Epithelial cell of proximal tubule (primary cell): Measurements from ENCODE around the gene TMEM60. TPM values are rescaled to one million over a fixed set of nuclear protein-coding genes. Genes with fewer than 3 reads are reported as not detected.
A peak's percentile ranks its signal among the peaks of the same experiment; 100 is the strongest.

Experiments used
- DNase-seq: peaks from one replicate; pipeline ENCODE4 v3.0.0-alpha.2; 2011; ENCODE audit warnings: low read depth
- H3K4me3 ChIP-seq: 2 replicates; pipeline ENCODE4 v1.5.1; 2011; ENCODE audit warnings: low read depth, mild to moderate bottlenecking, low read length
- total RNA-seq: library from RNA; depleted of rRNA; stranded (reverse); fragments of >200 nt; gene quantifications from 2 replicates; pipeline ENCODE4 v1.2.3, GENCODE V29; 2015
- TF ChIP-seq, protein P1 (sequence below): conservative IDR thresholded peaks from 2 replicates; pipeline ENCODE4 v1.5.1; 2012; ENCODE audit warnings: low read depth, mild to moderate bottlenecking, low read length

Gene TMEM60
- total RNA-seq, 1 donor from 2014 or later, result 16.2 TPM

DNA sequence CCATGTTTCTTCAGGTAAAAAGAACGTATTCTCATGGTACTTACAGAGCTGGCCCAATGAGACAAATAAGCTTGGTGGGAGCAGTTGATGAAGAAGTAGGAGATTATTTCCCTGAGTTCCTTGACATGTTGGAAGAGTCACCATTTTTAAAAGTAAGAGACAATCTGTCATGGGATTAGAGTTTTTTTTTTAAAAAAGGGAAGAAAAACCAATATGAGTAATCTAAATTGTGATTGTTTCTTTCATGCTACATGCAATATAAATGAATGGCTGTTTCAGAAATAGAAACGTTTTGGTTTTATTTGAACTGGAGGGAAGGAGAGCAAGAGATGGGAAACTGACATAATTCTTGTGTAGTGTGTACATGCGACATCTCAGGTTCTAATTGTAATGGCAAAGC, 32.8 kb downstream of the TMEM60 start:
- no peak overlapping the region for H3K4me3 ChIP-seq
- TF ChIP-seq, protein P1, sequence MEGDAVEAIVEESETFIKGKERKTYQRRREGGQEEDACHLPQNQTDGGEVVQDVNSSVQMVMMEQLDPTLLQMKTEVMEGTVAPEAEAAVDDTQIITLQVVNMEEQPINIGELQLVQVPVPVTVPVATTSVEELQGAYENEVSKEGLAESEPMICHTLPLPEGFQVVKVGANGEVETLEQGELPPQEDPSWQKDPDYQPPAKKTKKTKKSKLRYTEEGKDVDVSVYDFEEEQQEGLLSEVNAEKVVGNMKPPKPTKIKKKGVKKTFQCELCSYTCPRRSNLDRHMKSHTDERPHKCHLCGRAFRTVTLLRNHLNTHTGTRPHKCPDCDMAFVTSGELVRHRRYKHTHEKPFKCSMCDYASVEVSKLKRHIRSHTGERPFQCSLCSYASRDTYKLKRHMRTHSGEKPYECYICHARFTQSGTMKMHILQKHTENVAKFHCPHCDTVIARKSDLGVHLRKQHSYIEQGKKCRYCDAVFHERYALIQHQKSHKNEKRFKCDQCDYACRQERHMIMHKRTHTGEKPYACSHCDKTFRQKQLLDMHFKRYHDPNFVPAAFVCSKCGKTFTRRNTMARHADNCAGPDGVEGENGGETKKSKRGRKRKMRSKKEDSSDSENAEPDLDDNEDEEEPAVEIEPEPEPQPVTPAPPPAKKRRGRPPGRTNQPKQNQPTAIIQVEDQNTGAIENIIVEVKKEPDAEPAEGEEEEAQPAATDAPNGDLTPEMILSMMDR, result no peak
- DNase-seq, result no peak

DNA sequence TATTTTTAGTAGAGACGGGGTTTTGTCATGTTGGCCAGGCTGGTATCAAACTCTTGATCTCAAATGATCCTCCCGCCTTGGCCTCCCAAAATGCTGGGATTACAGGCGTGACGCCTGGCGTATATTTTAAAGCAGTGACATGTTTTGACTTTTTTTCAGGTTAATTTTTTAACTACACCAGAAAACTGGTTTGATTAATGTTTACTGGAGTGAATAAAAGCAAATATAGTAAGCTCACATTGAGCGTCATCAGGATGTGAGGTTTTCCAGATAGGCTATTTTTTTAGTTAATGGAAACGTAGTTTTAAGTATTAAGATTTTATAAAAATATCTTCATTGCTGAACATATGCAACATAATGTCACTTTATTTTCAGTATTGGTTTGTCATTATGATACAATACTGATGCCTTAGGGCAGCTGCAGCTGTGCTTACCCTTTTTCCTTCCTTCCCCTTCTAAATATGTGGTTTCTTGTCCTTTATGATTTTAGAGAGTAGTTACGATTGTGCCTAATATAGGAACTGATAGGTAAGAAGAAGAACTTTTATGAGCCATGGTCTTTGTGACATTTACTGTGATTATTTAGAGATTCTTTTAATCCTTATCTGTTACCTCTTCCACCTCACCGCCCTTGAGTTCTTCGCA, 37.3 kb downstream of the TMEM60 start:
- TF ChIP-seq, protein P1, result no peak
- no peak for DNase-seq
- peak overlapping the region; percentile 5 for H3K4me3 ChIP-seq

DNA sequence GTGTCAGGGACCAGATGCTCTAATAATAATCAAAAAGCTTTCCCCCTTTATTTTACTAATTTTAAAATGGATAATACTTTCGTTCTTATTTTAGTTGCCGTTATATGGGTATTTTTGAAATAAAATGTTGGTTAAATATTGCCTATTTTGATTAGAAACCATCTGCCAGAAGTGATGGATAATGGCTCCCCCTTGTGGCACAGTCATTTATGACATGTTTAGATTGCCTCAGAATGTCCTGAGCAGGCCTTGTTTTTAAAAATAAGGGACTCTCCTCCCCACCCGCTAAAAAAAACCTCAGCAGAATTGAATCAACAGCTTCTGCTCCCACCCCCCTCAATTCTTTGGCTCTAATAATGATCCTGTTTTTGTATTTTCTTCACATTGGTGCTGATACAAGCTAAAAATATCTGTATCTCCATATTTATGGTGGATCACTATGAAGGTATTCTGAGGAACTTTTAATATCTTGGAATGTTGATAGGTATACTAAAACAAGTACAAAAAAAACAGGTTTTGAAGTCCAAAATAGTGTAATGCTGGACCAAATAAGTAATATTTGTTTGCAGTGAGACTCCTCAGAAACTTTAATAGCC, 38.8 kb downstream of the TMEM60 start:
- TF ChIP-seq, protein P1, result peak; percentile 84
- no peak overlapping the region for H3K4me3 ChIP-seq
- no peak for DNase-seq

DNA sequence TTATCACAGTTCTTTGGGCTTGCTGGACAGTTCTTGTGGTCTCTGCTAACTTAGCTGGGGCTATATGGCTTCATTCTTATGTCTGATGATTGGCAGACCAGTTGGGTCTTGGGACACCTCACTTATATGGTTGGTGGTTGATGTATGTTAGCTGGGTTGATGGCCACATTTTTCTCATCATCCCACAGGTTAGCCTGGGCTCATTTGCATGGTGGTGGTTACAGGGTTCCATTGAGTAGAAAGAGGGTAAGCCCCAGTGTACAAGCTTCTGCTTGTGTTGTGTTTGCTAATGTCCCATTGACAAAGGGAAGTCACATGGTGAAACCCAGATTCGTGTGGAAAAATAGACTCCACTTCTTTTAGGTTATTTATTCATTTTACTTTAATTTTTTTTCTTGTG, 40.6 kb downstream of the TMEM60 start:
- TF ChIP-seq, protein P1, result no peak
- no peak overlapping the region for H3K4me3 ChIP-seq
- DNase-seq, result no peak

DNA sequence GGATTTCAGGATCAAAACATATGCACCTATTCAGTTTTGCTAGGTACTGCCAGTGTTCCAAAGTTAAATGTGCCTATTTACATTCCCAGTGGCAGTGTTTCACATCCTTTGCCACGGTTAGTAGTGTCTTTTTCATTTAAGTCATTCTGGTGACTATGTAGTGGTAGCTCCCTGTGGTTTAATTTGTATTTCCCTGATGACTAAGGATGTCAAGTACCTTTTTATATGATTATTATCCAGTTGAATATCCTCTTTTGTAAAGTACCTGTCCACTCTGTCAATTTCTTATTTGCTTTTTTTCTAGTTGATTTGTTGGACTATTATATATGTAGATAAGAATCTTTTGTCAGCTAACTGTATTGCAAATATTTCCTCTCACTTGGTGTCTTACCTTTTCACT, 45.1 kb downstream of the TMEM60 start:
- no peak for DNase-seq
- TF ChIP-seq, protein P1, result no peak

DNA sequence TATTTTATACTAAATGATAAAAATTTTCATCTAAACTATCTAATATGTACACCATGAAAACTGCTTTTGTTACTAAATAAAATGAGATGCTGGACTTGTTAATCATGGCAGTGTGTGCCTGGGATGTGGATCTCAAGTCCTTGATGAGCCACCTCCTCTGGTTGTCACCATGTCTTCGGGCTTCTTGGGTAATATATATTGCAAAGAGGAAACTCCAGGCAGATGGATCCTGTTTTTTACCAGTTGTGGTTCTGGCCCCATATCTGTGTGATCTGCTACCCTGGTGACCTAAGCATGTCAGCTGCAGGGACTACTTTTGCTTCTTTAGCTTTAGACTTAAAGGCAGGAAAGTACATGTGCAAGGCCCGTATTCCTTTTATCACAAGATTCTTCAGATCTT, 46.2 kb downstream of the TMEM60 start:
- TF ChIP-seq, protein P1, result no peak
- no peak for DNase-seq

More for the DNA sequence above, 45.1 kb downstream of the TMEM60 start:
- no peak overlapping the region for H3K4me3 ChIP-seq

DNA sequence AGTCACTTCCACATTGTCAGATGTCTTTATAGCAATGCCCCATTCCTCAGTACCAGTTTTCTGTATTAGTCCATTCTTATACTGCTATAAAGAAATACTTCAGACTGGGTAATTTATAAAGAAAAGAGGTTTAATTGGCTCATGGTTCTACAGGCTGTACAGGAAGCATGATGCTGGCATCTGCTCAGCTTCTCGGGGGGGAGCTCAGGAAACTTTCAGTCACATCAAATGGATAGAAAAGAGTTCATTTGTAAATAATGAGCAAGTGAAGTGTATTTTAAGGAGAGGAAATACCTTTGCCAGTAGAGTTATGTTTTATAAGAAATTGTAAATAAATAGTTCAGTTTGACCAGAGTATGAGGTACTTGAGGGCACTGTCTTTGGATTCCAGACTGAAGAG, 50.5 kb downstream of the TMEM60 start:
- TF ChIP-seq, protein P1, result no peak
- no peak for DNase-seq
- H3K4me3 ChIP-seq, result no peak overlapping the region

More for the DNA sequence above, 46.2 kb downstream of the TMEM60 start:
- H3K4me3 ChIP-seq, result no peak overlapping the region
